Peyer's patch (tissue), 4 donors: ENCODE measurements around the gene DUSP1. TPM values are rescaled to one million over a fixed set of nuclear protein-coding genes. Genes with fewer than 3 reads are reported as not detected.

Source experiments
- DNase-seq, 3 donors: peaks; one replicate each; pipeline ENCODE4 v3.0.0-alpha.2; 2017 to 2019
- H3K27ac ChIP-seq, 4 donors: fragments of 200-600 bp; sonication (generic); one replicate each; pipeline ENCODE4 v1.5.1; 2016 to 2019
- H3K27me3 ChIP-seq, 2 donors: fragments of 200-600 bp; sonication (generic); one replicate each; pipeline ENCODE4 v1.5.1; 2019
- H3K36me3 ChIP-seq, 3 donors: fragments of 200-600 bp; sonication (generic); one replicate each; pipeline ENCODE4 v1.5.1; 2016 to 2019
- H3K4me1 ChIP-seq, 4 donors: fragments of 200-600 bp; sonication (generic); one replicate each; pipeline ENCODE4 v1.5.1; 2016 to 2019
- H3K4me3 ChIP-seq, 4 donors: fragments of 200-600 bp; sonication (generic); 1 replicate in 3 of 4; 2 replicates in 1 of 4; pipeline ENCODE4 v1.5.1; 2016 to 2019; ENCODE audit warnings: mild to moderate bottlenecking in 1 of 4
- H3K9me3 ChIP-seq, 4 donors: fragments of 200-600 bp; sonication (generic); one replicate each; pipeline ENCODE4 v1.5.1; 2016 to 2019; ENCODE audit warnings: mild to moderate bottlenecking in 1 of 4
- POLR2A ChIP-seq, 2 donors: fragments of 450-650 bp; IDR thresholded peaks; one replicate each; pipeline ENCODE4 v1.5.1; 2017; ENCODE audit warnings: antibody characterized with exemption in 2 of 2, mild to moderate bottlenecking in 2 of 2, moderate library complexity in 2 of 2
- total RNA-seq, 4 donors: library from RNA; depleted of rRNA; stranded (reverse); fragments of >200 nt; gene quantifications; one replicate each; pipeline ENCODE4 v1.1.0, GENCODE V29; 2016
- TF ChIP-seq, protein P1 (sequence below), 6 experiments: fragments of 450-650 bp in 4 of 6; fragments of 200-600 bp in 2 of 6; sonication (generic) in 1 of 6; IDR thresholded peaks; one replicate each; pipeline ENCODE4 v1.5.1; 2017 to 2019; ENCODE audit warnings: antibody characterized with exemption in 6 of 6, mild to moderate bottlenecking in 3 of 6, moderate library complexity in 1 of 6

The DUSP1 gene
- total RNA-seq, 4 donors from 2014 or later, result 155 to 427 (median 285) TPM

DNA sequence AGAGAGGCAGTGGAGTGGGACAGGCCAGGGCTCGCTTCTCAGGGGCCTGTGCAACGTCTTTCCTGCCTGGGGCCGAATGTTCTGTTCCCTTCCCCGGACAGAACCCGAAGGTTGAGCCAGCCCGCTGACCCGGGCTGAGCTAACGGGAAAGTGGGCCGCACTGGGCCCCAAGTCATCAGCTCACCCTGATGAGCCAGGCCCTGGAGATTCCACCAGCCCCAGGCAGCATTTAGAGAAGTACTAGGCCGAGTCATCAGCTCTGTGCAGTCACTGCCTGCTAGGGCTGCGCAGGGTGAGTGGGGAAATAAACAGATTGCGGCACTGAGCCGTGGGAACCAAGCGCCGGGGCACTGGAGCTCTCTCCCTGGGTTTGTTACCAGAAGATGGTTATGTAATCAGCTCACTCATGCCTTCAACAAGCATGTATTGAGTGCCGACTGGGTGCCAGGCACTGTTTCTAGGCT lies 29.1 kb upstream of the DUSP1 start:
- Histone ChIP-seq H3K4me3 (no peak overlapping the region), H3K27me3 (no peaks in the 10 kb centered on the region), H3K4me1 (no peaks in the 10 kb centered on the region), H3K36me3 (no peaks in the 10 kb centered on the region), H3K9me3 (no peaks in the 10 kb centered on the region), H3K27ac (peak overlapping the region; percentile 25 to 65 (median 56))
- DNase-seq, result peak in 2 of 3 donors; percentile 20 to 71
- TF ChIP-seq, protein P1, sequence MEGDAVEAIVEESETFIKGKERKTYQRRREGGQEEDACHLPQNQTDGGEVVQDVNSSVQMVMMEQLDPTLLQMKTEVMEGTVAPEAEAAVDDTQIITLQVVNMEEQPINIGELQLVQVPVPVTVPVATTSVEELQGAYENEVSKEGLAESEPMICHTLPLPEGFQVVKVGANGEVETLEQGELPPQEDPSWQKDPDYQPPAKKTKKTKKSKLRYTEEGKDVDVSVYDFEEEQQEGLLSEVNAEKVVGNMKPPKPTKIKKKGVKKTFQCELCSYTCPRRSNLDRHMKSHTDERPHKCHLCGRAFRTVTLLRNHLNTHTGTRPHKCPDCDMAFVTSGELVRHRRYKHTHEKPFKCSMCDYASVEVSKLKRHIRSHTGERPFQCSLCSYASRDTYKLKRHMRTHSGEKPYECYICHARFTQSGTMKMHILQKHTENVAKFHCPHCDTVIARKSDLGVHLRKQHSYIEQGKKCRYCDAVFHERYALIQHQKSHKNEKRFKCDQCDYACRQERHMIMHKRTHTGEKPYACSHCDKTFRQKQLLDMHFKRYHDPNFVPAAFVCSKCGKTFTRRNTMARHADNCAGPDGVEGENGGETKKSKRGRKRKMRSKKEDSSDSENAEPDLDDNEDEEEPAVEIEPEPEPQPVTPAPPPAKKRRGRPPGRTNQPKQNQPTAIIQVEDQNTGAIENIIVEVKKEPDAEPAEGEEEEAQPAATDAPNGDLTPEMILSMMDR (IDR thresholded peaks at IDR 0.05), result no peak
- no peak for TF ChIP-seq POLR2A (IDR thresholded peaks at IDR 0.05)

DNA sequence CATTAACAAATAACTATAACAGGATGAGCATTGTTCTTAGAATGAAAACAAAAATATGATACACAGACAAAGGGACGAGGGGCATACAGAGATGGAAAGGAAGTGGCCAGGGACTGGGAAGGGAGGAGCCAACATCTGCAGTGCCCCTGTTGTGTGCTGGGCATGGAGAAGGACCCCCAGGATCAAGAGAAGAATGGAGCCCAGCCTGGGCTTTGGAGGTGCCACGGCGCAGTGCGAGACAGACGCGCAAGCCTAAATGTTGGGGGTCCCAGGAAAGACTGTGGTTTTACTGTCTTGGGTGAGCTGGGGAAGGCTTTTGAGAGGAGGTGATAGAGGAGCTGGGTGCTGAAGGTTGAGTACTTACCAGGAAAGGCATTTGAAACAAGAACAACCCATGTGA lies 28.4 kb upstream of the DUSP1 start:
- no peaks in the 10 kb centered on the region for H3K9me3 ChIP-seq
- no peaks in the 10 kb centered on the region for H3K36me3 ChIP-seq
- no peak overlapping the region for H3K4me3 ChIP-seq
- DNase-seq, result peak in 1 of 3 donors; percentile 34
- H3K4me1 ChIP-seq, result no peaks in the 10 kb centered on the region
- TF ChIP-seq POLR2A (IDR thresholded peaks at IDR 0.05), result no peak
- TF ChIP-seq, protein P1 (IDR thresholded peaks at IDR 0.05), result no peak
- no peaks in the 10 kb centered on the region for H3K27me3 ChIP-seq
- peak overlapping the region in 3 of 4 donors; percentile 51 to 65 (median 62) for H3K27ac ChIP-seq

DNA sequence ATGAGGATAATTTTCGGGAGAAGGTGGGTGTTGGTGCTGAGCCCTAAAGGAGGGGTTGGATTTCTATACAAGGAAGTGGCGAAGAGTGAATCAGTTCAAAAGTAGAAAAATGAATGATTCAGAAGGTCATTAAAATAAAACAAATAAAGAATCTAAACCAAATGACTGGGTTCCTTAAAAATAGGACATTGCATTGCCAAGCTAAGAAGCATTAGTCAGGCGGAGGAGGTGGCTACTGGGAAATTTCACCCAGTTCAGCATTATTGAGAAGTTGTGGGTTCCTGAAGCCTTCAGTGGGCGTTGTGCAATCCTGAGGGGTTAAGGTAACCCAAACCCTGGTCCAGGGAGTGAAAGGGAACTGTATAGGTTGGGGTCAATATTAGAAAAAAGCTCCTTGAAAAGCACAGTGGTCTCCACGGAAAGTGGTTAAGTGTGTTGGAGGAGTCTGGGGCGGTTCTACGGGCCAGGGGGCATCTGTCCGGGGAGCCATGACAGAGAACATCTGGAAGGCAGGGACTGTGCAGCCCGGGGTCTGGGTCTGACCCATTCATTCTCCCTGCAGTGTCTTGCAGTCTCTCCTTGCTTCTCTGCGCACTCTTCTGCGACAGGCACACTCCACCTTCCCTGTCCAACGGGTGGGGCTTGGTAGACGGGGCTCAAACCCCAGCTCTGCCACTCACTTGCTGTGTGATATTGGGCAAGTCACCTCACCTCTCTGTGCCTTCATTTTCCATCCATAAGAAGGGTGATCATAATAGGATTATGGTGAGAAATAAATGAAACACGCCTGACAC lies 27.6 kb upstream of the DUSP1 start:
- DNase-seq, result peak in 1 of 3 donors; percentile 67
- Histone ChIP-seq H3K27ac (peak overlapping the region; percentile 31 to 56 (median 52)), H3K36me3 (no peaks in the 10 kb centered on the region), H3K9me3 (no peaks in the 10 kb centered on the region), H3K4me3 (no peak overlapping the region), H3K4me1 (no peaks in the 10 kb centered on the region), H3K27me3 (no peaks in the 10 kb centered on the region)
- TF ChIP-seq POLR2A (IDR thresholded peaks at IDR 0.05), result no peak
- TF ChIP-seq, protein P1 (IDR thresholded peaks at IDR 0.05), result no peak

DNA sequence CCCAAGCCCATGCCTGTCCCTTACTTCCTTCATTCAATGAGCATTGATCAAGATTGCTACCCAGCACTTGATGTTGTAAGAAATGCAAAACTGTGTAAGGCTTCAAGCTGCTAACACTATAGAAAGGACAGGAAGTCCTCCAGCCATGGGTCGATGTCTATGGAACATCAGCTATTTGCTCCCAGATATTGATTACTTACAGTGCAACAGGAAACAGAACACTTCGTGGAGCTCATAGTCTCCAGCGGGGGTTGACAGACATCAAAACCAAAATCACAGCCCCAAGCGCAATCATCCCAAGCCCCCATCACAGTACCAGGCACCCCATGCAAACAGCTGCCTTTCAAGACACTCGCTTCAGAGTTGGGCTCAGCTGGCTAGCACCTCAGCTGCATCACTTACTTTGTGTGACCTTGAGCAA lies 26.8 kb upstream of the DUSP1 start:
- Histone ChIP-seq H3K27me3 (no peaks in the 10 kb centered on the region), H3K9me3 (no peaks in the 10 kb centered on the region), H3K36me3 (no peaks in the 10 kb centered on the region), H3K4me1 (no peaks in the 10 kb centered on the region), H3K27ac (peak overlapping the region; percentile 8 to 56 (median 37)), H3K4me3 (no peak overlapping the region)
- peak in 1 of 3 donors; percentile 21 for DNase-seq
- TF ChIP-seq, protein P1 (IDR thresholded peaks at IDR 0.05), result no peak
- TF ChIP-seq POLR2A (IDR thresholded peaks at IDR 0.05), result no peak

DNA sequence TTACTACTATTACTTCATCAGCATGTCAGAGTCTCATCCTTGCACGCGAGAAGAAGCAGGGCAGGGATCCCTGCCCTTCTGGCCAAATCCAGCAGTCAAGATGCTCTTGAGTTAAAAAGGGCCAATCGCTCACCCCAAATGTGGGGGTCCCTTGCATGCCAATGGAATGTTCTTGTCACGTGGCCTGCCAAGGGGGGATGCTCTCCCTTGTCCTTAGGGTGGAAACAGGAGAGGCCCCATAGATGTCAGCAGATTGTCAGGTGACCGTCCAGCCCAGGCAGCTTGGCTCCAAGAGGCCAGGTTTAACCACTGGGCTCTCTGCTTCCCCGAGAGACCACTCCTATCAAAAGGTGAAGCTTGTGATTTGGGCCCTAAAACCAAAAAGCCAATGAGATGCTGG lies 25.3 kb upstream of the DUSP1 start:
- peak in 1 of 3 donors; percentile 38 for DNase-seq
- Histone ChIP-seq H3K36me3 (no peaks in the 10 kb centered on the region), H3K9me3 (no peaks in the 10 kb centered on the region), H3K27ac (peak overlapping the region; percentile 32 to 79 (median 46)), H3K4me3 (no peak overlapping the region), H3K27me3 (no peaks in the 10 kb centered on the region), H3K4me1 (no peaks in the 10 kb centered on the region)
- TF ChIP-seq, protein P1 (IDR thresholded peaks at IDR 0.05), result no peak
- TF ChIP-seq POLR2A (IDR thresholded peaks at IDR 0.05), result no peak
